Measurements from ENCODE around the gene CDKN2B-AS1. TPM values are rescaled to one million over a fixed set of nuclear protein-coding genes. Genes with fewer than 3 reads are reported as not detected.

Gene CDKN2B-AS1
- total RNA-seq, 1 donor from 2014 or later: 2.4 TPM

GRCh38 chr9:22010866-22011625, 16.5 kb downstream of the CDKN2B-AS1 start:
- intact Hi-C loops (cut with DNase I): no loop called here
- peaks cover 18% of the 10 kb centered on the region for H3K4me1 ChIP-seq
- ATAC-seq: no peak
- H3K36me3 ChIP-seq: no peaks in the 10 kb centered on the region
- H3K9me3 ChIP-seq: no peaks in the 10 kb centered on the region
- peaks cover 16% of the 10 kb centered on the region for H3K27me3 ChIP-seq (ENCODE audit: low read depth)
- no peak overlapping the region for H3K27ac ChIP-seq
- H3K4me3 ChIP-seq: no peak overlapping the region
- DNase-seq: no peak
- no peak for TF ChIP-seq CTCF (IDR thresholded peaks at IDR 0.05)

- Histone ChIP-seq H3K27ac (no peak overlapping the region), H3K4me3 (no peak overlapping the region), H3K4me1 (no peaks in the 10 kb centered on the region), H3K36me3 (no peaks in the 10 kb centered on the region), H3K9me3 (no peaks in the 10 kb centered on the region), H3K27me3 (ENCODE audit: low read depth) (no peaks in the 10 kb centered on the region)
- no peak for ATAC-seq
- no peak for DNase-seq
- intact Hi-C loops (cut with DNase I): no loop called here
- no peak for TF ChIP-seq CTCF (IDR thresholded peaks at IDR 0.05)
Measured at GRCh38 chr9:22022396-22022795, 27.8 kb downstream of the CDKN2B-AS1 start.

GRCh38 chr9:22026696-22027095, 32.1 kb downstream of the CDKN2B-AS1 start:
- Histone ChIP-seq H3K36me3 (no peaks in the 10 kb centered on the region), H3K27me3 (ENCODE audit: low read depth) (no peaks in the 10 kb centered on the region), H3K9me3 (no peaks in the 10 kb centered on the region), H3K27ac (no peak overlapping the region), H3K4me3 (no peak overlapping the region), H3K4me1 (peaks cover 9% of the 10 kb centered on the region)
- TF ChIP-seq CTCF (IDR thresholded peaks at IDR 0.05): no peak
- intact Hi-C loops (cut with DNase I): no loop called here
- DNase-seq (no peak), ATAC-seq (no peak)

GRCh38 chr9:22028394-22028793, 33.8 kb downstream of the CDKN2B-AS1 start:
- Histone ChIP-seq H3K27me3 (ENCODE audit: low read depth) (no peaks in the 10 kb centered on the region), H3K4me1 (peaks cover 9% of the 10 kb centered on the region), H3K36me3 (no peaks in the 10 kb centered on the region), H3K27ac (no peak overlapping the region), H3K4me3 (no peak overlapping the region), H3K9me3 (no peaks in the 10 kb centered on the region)
- TF ChIP-seq CTCF (IDR thresholded peaks at IDR 0.05): no peak
- DNase-seq (no peak), ATAC-seq (no peak)
- intact Hi-C loops (cut with DNase I): no loop called here

- H3K36me3 ChIP-seq: no peaks in the 10 kb centered on the region
- H3K27me3 ChIP-seq (ENCODE audit: low read depth): no peaks in the 10 kb centered on the region
- peaks cover 9% of the 10 kb centered on the region for H3K4me1 ChIP-seq
- no peak overlapping the region for H3K27ac ChIP-seq
- H3K9me3 ChIP-seq: no peaks in the 10 kb centered on the region
- no peak for ATAC-seq
- no peak for DNase-seq
- no peak for TF ChIP-seq CTCF (IDR thresholded peaks at IDR 0.05)
- intact Hi-C loops (cut with DNase I): no loop called here
- H3K4me3 ChIP-seq: no peak overlapping the region
Measured at GRCh38 chr9:22029231-22029630, 34.6 kb downstream of the CDKN2B-AS1 start.

Data from lower lobe of right lung (tissue), 2 donors.